B cell (primary cell): ENCODE measurements around the gene PHB1.

ENCODE experiments used
- CTCF ChIP-seq: fragments of 200-600 bp; IDR thresholded peaks from one replicate; pipeline ENCODE4 v1.8.0; 2022; ENCODE audit warnings: antibody characterized with exemption, mild to moderate bottlenecking
- EZH2 ChIP-seq: IDR thresholded peaks from 2 replicates; pipeline ENCODE4 v1.6.1; 2012; ENCODE audit warnings: borderline replicate concordance, low read depth, mild to moderate bottlenecking, moderate library complexity, low read length; ENCODE audit not compliant: insufficient read depth, poor library complexity, severe bottlenecking

DNA sequence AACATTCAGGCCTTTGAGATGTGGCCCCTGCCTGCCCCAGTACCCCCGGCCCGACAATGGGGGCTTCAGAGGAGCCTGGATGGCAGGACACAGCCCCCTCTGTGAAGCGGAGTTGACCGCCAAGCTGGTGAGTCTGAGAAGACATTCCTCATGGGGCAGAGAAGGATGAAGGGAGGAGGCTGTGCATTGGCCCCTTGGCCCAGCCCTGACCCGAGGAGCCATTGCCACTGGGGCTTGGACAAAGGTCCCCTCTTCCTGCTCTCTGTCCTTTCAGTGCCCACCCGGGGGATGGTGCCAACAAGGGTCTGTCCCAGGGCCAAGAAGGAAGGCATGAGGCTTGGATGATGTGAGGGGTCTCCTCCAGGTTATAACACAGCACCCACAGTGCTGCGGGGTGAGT lies 30.9 kb upstream of the PHB1 start:
- TF ChIP-seq CTCF (no peak), EZH2 (no peak)
